NCI-H2196 treated with DMSO at 0.1 percent for 48 hours (cell line): ENCODE measurements around the gene TWNK.
"Not testable (repeated sequence)": the region's sequence is repeated elsewhere in the genome, so short reads cannot be mapped to it uniquely, and the experiment has no call there.

ENCODE experiments used
- DNase-seq: peaks from one replicate; lab custom pipeline; 2025; ENCODE audit not compliant: unreplicated experiment; lab: John Stamatoyannopoulos, UW

TWNK gene

DNA sequence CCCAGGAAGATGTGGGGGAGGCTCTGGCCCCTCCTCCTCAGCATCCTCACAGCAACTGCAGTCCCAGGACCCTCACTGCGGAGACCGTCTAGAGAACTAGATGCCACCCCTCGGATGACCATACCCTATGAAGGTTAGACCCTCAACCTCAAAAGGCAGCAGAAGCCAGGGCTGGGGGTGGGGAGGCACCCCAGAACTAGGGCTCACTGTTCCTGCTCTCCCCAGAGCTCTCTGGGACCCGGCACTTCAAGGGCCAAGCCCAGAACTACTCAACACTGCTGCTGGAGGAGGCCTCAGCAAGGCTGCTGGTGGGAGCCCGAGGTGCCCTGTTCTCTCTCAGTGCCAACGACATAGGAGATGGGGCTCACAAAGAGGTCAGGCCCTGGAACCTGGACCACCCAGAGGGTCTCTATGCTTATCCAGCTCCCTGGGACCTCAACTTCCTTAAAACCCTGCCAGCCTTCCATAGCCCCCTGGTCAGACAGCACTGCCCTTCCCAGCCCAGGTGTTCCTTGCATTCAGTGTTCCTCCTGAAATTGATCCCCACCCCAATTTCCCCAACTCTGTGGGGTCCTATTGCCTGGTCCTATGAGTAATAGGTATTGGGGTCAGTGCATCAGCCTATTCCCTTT is 14.3 kb upstream of the TWNK start:
- DNase-seq = no peak

DNA sequence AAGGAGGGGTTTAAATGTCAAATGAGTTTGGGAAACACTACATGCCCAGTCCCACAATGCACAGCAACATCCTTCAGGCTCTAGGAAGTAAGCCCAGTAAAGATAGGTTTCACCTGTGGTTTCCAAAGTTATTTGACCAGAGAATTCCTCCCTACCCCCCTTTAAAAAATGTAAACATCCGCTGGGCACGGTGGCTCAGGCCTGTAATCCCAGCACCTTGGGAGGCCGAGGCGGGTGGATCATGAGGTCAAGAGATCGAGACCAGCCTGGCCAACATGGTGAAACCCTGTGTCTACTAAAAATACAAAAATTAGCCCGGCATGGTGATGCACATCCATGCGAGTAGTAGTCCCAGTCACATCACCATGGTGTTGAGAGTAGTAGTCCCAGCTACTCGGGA is 11.9 kb upstream of the TWNK start:
- DNase-seq = not testable (repeated sequence)

DNA sequence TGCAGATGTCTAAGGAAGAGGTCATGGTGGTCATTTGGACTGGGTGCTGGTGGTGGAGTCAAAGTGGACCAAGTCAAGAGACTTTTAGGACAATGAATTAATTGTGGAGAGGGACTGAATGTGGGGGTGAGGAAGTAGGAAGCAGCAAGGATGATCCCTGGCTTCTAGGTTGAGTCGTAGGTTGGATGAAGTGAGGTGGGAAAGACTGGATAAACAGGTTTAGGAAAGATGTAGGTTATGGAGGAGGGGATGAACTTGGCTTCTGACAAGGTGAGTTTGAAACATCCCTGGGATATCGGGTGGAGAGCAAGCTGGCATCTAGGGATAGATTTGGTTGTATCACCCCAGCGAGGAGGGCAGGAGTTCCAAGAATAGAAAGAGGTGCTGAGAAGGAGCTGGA is 10.4 kb upstream of the TWNK start:
- DNase-seq = no peak

DNA sequence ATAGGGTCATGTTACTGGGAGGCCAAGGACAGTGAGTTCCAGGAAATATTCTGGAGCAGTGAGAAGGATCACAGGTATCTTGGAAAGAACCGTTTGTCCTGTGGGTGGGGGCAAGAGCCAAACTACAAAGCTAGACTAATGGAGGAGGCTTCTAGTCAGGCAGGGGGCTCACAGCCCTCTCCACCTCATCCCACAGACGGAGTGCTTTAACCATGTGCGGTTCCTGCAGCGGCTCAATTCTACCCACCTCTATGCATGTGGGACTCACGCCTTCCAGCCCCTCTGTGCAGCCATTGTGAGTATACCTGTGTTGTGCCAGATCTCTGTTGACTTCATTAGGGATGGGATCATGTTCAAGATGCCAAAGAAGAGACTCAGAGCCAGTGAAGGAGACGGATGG is 9.9 kb upstream of the TWNK start:
- no peak for DNase-seq

DNA sequence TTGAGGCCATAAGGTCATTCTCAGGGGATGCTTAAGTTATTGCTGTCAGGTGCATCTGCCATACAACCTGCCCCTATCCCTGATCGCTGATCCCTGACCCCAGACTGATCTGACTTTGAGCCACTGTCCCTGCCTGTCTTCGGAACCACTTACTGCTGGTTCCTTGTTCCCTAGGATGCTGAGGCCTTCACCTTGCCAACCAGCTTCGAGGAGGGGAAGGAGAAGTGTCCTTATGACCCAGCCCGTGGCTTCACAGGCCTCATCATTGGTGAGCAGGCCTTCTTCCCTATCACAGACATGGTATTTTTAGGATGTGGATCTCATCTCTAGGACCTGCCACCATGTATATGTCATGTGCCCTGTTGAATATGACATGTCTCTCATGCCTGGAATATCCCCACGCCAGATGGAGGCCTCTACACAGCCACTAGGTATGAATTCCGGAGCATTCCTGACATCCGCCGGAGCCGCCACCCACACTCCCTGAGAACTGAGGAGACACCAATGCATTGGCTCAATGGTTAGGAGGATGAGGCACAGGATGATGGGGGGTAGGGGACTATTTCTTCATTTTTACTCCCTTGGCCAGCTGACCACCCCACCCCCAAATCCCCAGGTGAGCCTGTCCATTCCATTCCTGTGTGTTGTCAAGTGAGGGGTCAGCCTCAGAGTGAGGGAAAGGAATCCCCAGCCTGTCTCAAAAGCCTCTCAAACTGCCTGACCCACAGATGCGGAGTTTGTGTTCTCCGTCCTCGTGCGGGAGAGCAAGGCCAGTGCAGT is 9.0 kb upstream of the TWNK start:
- DNase-seq = no peak

DNA sequence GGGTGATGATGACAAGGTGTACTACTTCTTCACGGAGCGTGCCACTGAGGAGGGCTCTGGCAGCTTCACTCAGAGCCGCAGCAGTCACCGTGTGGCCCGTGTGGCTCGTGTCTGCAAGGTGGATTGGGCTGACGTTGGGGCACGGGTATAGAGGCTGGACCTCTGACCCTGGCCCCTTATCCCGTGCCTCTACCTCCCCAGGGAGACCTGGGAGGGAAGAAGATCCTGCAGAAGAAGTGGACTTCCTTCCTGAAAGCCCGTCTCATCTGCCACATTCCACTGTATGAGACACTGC is 8.5 kb upstream of the TWNK start:
- no peak for DNase-seq

DNA sequence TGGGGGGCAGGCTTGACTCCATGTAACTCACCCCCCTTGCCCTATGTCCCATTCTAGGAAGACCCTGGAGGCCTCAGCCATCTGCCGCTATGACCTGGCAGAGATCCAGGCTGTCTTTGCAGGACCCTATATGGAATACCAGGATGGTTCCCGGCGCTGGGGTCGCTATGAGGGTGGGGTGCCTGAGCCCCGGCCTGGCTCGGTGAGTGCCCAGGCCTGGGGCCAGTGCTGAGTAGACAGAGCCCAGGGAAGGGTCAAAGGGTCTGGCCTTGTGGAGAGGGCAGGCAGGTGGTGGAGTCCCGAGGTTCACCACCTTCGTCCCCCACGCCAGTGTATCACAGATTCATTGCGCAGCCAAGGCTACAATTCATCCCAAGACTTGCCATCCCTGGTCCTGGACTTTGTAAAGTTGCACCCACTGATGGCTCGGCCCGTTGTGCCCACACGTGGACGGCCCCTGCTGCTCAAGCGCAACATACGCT is 7.5 kb upstream of the TWNK start:
- no peak for DNase-seq

DNA sequence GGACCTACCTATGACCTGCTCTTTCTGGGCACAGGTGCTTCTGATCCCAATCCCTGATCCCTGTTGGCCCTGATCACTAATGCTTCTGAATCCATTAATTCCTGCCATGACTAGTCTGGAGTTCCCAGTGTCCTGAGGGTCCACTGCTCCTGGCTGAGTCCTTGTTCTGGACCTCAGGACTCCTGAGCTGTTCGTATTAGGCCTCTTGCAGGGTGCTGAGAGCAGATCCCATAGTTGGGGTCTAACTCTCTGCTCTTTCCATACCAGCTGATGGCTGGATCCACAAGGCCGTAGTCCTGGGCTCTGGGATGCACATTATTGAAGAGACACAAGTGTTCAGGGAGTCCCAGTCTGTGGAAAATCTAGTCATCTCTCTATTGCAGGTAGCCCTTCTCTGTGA is 7.0 kb upstream of the TWNK start:
- no peak for DNase-seq

DNA sequence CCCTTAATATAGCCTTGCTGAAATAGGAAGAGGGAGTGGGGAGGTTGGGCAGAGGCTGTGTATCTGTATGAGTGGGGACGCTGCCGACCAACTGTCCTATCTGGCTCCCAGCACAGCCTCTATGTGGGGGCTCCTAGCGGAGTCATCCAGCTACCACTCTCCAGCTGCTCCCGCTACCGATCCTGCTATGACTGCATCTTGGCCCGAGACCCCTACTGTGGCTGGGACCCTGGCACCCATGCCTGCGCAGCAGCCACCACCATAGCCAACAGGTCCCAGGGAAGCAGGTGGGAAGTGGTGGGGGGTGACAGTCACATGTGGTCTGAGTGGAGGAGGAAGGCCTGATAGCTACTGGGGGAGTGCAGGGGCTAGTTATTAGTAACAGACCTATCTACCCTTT is 6.6 kb upstream of the TWNK start:
- DNase-seq = no peak

DNA sequence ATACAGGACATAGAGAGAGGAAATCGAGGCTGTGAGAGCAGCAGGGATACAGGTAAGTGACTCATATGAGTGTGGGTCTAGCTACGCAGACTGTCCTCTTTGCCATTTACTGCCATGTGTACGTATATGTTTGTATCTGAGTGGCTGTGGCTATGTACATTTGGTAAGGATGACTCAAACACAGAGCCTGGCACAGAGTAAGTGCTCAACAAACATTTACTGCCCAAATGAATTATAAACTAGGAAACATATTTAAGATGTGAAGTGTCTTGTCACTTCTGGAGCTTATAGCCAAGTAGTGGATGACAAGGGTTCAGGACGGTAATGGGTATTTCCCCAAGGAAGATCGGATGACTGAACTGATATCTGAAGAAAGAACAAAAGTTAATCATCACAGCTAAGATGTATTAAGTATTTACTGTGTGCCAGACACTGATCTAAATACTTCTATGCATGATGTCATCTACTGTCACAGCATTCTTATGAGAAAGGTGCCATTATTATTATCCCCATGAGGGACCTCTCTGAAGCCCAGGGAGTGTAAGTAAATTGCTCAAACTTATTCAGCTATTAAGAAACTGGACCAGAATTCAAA is 6.1 kb upstream of the TWNK start:
- DNase-seq = no peak

DNA sequence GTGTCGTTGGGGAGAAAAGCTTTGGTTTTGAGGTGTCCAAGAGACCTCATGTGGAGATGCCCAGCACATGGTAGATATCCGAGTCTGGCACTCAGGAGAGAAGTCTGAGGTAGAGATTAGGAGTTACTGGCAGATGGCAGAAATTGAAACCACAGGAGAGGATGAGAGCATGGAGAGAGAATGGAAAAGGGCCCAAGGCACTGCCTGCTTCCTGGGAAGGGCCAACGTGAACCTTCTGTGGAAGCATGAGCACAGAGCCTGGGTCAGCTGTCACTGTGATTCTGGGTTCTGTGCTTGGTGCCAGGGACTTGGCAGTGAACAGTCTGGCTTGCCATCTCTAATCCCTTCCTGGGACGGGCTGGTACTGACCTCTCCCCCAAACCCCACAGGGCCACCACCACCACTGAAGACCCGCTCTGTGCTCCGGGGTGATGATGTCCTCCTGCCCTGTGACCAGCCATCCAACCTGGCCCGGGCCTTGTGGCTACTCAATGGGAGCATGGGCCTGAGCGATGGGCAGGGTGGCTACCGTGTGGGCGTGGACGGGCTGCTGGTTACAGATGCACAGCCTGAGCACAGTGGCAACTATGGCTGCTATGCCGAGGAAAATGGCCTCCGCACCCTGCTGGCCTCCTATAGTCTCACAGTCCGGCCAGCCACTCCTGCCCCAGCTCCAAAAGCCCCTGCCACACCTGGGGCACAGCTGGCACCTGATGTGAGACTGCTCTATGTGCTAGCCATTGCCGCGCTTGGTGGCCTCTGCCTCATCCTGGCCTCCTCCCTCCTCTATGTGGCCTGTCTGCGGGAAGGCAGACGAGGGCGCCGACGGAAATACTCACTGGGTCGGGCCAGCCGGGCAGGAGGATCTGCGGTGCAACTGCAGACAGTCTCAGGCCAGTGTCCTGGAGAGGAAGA is 4.2 kb upstream of the TWNK start:
- DNase-seq = no peak

DNA sequence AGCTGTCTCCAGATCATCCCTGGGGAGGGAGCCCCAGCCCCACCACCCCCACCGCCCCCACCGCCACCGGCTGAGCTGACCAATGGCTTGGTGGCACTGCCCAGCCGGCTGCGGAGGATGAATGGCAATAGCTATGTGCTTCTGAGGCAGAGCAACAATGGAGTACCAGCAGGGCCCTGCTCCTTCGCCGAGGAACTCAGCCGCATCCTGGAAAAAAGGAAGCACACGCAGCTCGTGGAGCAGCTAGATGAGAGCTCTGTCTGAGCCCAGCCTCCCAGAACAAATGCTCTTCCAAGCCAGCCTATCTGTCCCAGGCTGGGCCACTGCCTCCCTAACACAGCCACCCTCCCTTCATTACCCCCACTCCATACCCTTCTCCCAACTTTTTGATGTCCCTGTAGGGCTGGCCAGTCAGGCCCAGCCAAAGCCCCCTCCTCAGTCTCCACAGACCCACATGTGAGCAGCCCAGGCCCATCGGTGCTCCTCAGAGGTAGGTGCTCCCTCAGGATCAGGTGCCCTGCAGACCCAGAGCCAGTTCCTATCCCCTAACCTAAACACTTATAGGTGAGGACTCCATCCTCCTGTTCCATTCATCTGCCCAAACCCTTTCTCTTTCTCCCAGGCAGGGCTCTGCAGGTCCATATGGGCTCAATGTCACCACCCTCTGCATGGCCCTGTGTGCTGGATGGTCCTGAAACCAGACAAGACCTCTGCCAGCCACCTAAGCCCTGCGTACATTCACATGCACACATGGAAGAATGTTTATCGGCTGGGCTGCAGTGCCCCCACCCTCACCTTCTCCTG is 3.3 kb upstream of the TWNK start:
- no peak for DNase-seq

DNA sequence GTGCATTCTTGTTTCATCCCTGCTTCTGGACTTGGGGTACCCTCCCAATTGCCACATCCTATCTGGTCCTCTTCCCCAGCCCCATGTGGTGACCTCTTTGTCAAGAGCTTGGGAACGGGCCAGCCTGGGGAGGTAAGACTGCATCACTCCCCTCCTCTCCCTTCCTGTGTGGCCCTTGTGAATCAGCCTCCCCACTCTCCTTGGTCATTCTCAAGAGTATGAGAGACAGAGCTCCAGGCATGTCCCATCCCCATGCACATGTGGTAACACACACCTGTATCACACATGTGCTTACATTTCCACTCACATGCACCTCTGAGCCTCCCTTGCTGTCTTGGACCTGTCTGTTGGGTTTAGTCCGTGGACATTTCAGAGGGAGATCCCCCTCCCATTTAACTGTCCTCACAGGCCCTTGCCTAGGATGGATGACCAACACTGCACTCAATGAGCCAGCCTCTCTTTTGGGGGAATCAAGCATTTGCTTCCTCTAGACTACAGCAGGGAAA is 2.6 kb upstream of the TWNK start:
- no peak for DNase-seq

DNA sequence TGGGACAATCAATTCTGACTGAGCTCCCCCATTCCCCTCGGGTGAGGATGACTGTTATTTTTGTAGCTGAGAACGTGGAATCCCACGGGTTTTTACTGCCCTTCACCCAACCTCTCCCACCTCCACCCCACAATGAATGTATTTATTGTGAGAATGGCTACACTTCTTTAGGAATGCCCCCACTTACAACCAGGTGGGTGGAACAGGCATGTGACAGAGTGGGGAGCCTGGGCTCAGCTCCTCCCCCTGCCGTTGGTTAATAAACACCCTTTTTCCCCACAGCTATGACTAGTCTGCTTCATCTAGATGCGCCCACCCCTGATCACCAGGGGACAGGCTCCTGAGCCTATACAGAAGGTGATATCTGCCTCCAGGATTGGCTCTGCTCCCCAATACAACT is 2.0 kb upstream of the TWNK start:
- DNase-seq = no peak

DNA sequence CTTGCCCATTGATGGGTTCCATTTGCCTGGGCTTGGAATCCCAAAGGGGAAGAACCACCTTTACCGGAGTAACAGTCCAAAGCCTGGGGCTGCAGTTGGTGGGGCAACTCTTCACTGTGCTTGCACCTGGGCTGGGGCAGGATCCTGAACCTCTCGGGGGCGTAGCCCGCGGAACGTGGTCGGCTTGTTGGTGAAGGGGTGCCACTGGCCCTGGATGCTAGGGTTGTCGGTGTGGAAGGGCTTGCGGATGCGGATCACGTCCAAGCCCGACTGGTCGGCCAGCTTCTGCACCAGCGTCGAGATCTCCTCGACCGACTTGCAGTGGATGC is 756 bp upstream of the TWNK start:
- no peak for DNase-seq

DNA sequence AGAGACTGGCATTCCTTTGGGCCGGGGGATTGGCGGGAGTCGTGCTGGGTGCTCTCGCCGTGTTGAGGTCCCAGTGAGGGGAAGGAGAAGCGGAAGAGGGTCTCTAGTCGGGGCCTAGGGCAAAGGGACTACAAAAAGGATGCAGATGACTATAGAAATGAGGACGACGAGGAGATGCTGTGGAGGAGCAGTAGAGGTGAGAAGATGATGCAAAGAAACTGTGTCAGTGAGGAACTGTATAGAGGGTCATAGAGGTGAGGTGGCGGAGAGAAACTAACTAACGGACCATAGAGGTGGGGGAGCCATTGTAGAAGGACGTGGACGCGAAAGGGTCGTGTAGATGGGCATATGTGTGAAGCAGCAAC is 324 bp downstream of the TWNK start:
- DNase-seq = no peak

DNA sequence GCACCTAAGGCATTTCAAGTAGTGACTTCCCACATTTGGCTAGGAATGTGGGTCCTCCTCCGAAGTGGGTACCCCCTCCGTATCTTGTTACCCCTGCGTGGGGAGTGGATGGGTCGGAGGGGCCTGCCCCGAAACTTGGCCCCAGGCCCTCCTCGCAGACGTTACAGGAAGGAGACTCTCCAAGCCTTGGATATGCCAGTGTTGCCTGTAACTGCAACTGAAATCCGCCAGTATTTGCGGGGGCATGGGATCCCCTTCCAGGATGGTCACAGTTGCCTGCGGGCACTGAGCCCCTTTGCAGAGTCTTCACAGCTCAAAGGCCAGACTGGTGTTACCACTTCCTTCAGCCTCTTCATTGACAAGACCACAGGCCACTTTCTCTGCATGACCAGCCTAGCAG is 823 bp downstream of the TWNK start:
- DNase-seq = no peak

DNA sequence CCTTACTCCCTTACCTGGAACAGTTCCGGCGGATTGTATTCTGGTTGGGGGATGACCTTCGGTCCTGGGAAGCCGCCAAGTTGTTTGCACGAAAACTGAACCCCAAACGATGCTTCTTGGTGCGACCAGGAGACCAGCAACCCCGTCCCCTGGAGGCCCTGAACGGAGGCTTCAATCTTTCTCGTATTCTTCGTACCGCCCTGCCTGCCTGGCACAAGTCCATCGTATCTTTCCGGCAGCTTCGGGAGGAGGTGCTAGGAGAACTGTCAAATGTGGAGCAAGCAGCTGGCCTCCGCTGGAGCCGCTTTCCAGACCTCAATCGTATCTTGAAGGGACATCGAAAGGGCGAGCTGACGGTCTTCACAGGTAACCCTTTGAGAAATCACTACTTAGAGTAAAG is 1.7 kb downstream of the TWNK start:
- DNase-seq = no peak

DNA sequence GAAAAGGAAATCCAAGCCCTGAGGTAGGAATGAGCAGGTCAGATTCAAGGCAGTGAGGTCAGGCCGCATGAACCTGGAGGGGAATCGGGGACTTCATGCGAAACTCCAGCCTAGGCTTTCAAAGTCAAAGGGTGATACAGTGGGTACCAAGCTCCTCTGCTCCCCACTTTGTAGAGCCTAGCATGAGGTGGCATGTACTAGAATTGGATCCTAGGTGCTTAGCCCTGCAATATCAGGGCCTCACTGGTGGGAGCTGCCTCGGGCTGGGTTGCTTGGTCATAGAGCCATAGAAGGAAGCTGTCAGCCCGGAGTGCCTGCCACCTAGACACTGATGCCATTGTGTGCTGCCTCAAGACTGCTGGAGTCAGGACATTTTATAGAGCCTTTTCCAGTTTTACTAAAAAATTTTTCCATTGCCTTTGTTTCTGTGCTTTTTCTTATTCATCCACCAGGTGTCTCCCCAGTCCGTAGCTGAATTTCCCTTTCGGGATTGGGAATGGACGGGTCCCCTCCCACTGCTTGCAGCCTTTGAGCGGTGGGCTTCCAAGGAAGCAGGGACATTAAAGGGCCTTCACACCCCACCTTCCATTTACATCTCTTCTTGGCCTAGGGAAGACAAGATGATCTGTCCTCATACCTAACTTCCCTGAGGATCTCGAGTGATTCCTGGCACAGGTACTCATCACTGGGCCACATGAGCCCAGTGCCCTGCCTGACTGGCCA is 6.8 kb downstream of the TWNK start:
- DNase-seq = no peak

DNA sequence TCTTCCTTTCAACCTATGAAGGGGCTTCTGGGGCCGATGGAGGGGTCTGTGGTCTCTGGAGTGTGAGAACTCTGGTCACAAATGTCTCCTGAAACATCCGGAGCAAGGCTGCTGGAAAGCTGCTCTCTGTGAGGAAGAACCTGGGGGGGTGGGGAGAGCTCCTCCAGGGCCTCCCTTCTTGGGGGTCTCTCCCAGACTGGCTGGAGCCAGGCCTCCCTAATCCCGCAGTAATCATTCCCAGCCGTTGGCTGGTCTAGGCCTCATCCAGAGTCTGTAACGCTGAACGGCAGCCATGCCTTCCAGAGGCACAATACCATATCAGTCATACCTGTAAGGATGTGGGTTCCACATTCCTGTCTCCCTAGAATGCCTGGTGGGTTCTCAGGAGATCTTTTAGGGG is 7.8 kb downstream of the TWNK start:
- DNase-seq = no peak
